Mucosa of descending colon (tissue), 3 donors: ENCODE data around the gene TDRD1. TPM values are rescaled to one million over a fixed set of nuclear protein-coding genes. Genes with fewer than 3 reads are reported as not detected.
A peak's percentile ranks its signal among the peaks of the same experiment; 100 is the strongest.

Experiments
- ATAC-seq: fragments of 200-7000 bp; cut with Tn5 transposase; one replicate; pipeline ENCODE4 v1.9.1; 2020; ENCODE audit warnings: mild to moderate bottlenecking, moderate library complexity
- DNase-seq, 3 donors: peaks; one replicate each; pipeline ENCODE4 v3.0.0-alpha.2; 2020
- H3K36me3 ChIP-seq: fragments of 200-600 bp; one replicate; pipeline ENCODE4 v1.8.0; 2021; ENCODE audit warnings: low read depth, mild to moderate bottlenecking
- H3K4me1 ChIP-seq: fragments of 200-600 bp; one replicate; pipeline ENCODE4 v1.8.0; 2021; ENCODE audit warnings: low read depth, mild to moderate bottlenecking
- H3K4me3 ChIP-seq: fragments of 200-600 bp; one replicate; pipeline ENCODE4 v1.8.0; 2021; ENCODE audit warnings: mild to moderate bottlenecking
- H3K9me3 ChIP-seq: fragments of 200-600 bp; one replicate; pipeline ENCODE4 v1.8.0; 2021; ENCODE audit warnings: mild to moderate bottlenecking
- intact Hi-C, 2 donors: fragments of 100-400 bp; cut with DNase I in 1 of 2; cut with micrococcal nuclease in 1 of 2; formaldehyde crosslinking; loops; one replicate each; pipeline versions ENCODE4 v1.11.0 to v1.11.1; 2022; cut with DNase I, micrococcal nuclease
- total RNA-seq, 3 donors: library from RNA; stranded (reverse); fragmentation: NEBNext Ultra II Directional in 2 of 3; extraction: Animal tissue kit (Norgen Biotek cat#: 25700) in 2 of 3; gene quantifications; one replicate each; pipeline versions ENCODE4 v1.2.1 to v1.2.4, GENCODE V29; 2021 to 2023
- TF ChIP-seq, protein P1 (sequence below): fragments of 200-600 bp; IDR thresholded peaks from one replicate; pipeline ENCODE4 v1.8.0; 2022; ENCODE audit warnings: antibody characterized with exemption, mild to moderate bottlenecking
- donor health status: DM: no; HTN: no; CAD: no; lungs with moderate emphysema.
- donor health status: DM: no; HTN: no; CAD: no.
- donor health status: DM: no; HTN: yes; CAD: no.

Gene TDRD1
- total RNA-seq, 3 donors from 2014 or later = 0.06 to 1.7 (median 0.09) TPM

- intact Hi-C loops = no loop called here
- Histone ChIP-seq H3K4me3 (no peak overlapping the region), H3K36me3 (no peaks in the 10 kb centered on the region), H3K4me1 (no peaks in the 10 kb centered on the region), H3K9me3 (no peaks in the 10 kb centered on the region)
- DNase-seq (no peak), ATAC-seq (peak; percentile 44)
- TF ChIP-seq, protein P1, sequence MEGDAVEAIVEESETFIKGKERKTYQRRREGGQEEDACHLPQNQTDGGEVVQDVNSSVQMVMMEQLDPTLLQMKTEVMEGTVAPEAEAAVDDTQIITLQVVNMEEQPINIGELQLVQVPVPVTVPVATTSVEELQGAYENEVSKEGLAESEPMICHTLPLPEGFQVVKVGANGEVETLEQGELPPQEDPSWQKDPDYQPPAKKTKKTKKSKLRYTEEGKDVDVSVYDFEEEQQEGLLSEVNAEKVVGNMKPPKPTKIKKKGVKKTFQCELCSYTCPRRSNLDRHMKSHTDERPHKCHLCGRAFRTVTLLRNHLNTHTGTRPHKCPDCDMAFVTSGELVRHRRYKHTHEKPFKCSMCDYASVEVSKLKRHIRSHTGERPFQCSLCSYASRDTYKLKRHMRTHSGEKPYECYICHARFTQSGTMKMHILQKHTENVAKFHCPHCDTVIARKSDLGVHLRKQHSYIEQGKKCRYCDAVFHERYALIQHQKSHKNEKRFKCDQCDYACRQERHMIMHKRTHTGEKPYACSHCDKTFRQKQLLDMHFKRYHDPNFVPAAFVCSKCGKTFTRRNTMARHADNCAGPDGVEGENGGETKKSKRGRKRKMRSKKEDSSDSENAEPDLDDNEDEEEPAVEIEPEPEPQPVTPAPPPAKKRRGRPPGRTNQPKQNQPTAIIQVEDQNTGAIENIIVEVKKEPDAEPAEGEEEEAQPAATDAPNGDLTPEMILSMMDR = no peak
Observed at GRCh38 chr10:114265392-114266053, 86.4 kb downstream of the TDRD1 start.

GRCh38 chr10:114266521-114266920 lies 87.4 kb downstream of the TDRD1 start:
- H3K9me3 ChIP-seq = no peaks in the 10 kb centered on the region
- peaks cover 6% of the 10 kb centered on the region for H3K4me1 ChIP-seq
- peak; percentile 57 for ATAC-seq
- TF ChIP-seq, protein P1 = no peak
- H3K4me3 ChIP-seq = no peak overlapping the region
- intact Hi-C loops = no loop called here
- DNase-seq = no peak
- H3K36me3 ChIP-seq = no peaks in the 10 kb centered on the region

GRCh38 chr10:114271075-114271778 lies 92.1 kb downstream of the TDRD1 start:
- TF ChIP-seq, protein P1 = no peak
- Histone ChIP-seq H3K9me3 (no peaks in the 10 kb centered on the region), H3K36me3 (no peaks in the 10 kb centered on the region), H3K4me1 (peaks cover 11% of the 10 kb centered on the region), H3K4me3 (no peak overlapping the region)
- intact Hi-C loops = no loop called here
- peak in 1 of 3 donors; percentile 60 for DNase-seq
- ATAC-seq = peak; percentile 89

GRCh38 chr10:114271779-114272167 lies 92.6 kb downstream of the TDRD1 start:
- no peaks in the 10 kb centered on the region for H3K9me3 ChIP-seq
- TF ChIP-seq, protein P1 = no peak
- peaks cover 11% of the 10 kb centered on the region for H3K4me1 ChIP-seq
- H3K36me3 ChIP-seq = no peaks in the 10 kb centered on the region
- ATAC-seq (peak; percentile 29), DNase-seq (peak in 1 of 3 donors; percentile 31)
- intact Hi-C loops = no loop called here
- H3K4me3 ChIP-seq = no peak overlapping the region

DNA sequence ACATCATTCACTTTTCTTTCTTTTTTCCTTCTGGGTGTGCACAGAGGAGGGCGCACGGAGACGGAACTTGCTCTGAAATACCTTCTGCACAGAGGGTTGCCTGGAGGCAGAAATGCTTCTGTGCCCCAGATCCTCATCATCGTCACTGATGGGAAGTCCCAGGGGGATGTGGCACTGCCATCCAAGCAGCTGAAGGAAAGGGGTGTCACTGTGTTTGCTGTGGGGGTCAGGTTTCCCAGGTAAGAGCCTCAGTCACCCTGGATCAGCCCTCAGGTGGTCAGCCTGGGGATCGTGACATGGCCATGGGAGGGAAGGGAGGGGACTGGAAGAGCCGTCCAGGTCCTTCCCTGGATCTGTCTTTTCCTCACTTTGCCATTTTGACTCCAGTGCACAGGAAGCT lies 93.5 kb downstream of the TDRD1 start:
- H3K36me3 ChIP-seq = no peaks in the 10 kb centered on the region
- ATAC-seq (no peak), DNase-seq (no peak)
- H3K4me3 ChIP-seq = no peak overlapping the region
- H3K4me1 ChIP-seq = peaks cover 11% of the 10 kb centered on the region
- no peaks in the 10 kb centered on the region for H3K9me3 ChIP-seq
- intact Hi-C loops = no loop called here
- TF ChIP-seq, protein P1 = no peak
